ENCODE measurements around the gene HES6.
A peak's percentile ranks its signal among the peaks of the same experiment; 100 is the strongest.

DNA sequence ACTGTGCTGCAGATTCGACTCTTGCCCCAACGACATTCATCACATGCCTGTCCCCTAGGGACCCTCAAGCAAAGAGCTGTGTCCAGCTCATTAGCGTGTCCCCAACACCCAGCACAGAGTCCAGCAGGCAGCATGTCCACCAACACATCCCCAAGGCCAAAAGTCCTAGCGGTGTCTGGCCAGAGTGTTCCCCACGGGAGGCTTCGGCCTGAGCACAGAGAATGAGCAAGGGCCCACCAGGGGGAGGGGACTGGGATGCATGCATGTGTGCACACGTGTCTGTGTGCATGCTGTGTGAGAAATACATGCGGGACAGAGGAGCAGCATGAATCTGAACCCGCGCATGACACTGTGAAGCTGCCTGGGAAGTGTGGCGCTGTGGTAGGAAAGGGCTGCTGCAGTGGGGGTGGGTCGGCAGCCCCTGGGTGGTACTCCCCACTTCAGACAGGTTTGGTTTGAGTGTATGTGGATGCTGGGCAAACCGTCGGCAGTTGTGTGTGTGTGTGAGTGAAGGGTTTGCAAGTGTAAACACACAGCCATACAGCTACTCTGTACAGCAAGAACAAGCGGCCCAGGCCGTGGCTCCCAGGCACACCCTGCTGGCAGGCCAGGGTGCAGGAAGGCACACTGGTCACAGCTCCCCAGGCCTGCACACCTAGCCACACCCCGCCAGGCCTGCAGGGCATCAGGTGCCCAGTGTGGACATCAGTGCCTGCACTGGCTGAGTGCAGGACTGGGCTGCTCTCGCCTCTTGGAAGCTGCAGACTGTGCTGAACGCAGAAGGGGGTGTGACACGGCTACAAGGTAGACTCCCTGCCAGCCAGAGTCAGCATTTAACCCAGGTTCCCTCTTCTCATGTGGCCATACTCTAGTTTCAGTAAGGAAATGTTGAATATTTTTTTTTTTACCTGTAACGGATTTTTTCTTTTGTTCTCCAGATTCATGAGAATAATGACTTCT is 19.5 kb upstream of the HES6 start:
- TF ChIP-seq, protein P1, sequence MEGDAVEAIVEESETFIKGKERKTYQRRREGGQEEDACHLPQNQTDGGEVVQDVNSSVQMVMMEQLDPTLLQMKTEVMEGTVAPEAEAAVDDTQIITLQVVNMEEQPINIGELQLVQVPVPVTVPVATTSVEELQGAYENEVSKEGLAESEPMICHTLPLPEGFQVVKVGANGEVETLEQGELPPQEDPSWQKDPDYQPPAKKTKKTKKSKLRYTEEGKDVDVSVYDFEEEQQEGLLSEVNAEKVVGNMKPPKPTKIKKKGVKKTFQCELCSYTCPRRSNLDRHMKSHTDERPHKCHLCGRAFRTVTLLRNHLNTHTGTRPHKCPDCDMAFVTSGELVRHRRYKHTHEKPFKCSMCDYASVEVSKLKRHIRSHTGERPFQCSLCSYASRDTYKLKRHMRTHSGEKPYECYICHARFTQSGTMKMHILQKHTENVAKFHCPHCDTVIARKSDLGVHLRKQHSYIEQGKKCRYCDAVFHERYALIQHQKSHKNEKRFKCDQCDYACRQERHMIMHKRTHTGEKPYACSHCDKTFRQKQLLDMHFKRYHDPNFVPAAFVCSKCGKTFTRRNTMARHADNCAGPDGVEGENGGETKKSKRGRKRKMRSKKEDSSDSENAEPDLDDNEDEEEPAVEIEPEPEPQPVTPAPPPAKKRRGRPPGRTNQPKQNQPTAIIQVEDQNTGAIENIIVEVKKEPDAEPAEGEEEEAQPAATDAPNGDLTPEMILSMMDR (IDR thresholded peaks at IDR 0.05; ENCODE audit: poor library complexity), result peak; percentile 6
- TF ChIP-seq EZH2 (IDR thresholded peaks at IDR 0.05; ENCODE audit: borderline replicate concordance), result no peak

Measured in hepatocyte (in vitro differentiated cells).